Measurements from ENCODE around the gene UQCRQ. TPM values are rescaled to one million over a fixed set of nuclear protein-coding genes. Genes with fewer than 3 reads are reported as not detected.

Gene UQCRQ
- total and polyA plus RNA-seq, 9 of the 15 experiments (the other 6 are each of a cell fraction or from before 2014, with no cell fraction given) = 235 to 2,421 (median 883) TPM

GRCh38 chr5:132871459-132872284, 5.2 kb downstream of the UQCRQ start (continued):
- TF ChIP-seq ZNF511 (CRISPR knock-in tag; IDR thresholded peaks at IDR 0.05) (0 out of 2 replicates have a peak, but pooled peaks have one; percentile 23), HMBOX1 (IDR thresholded peaks at IDR 0.05) (peak; percentile 67; the same call in 1 of the 2 replicates), HNRNPUL1 (IDR thresholded peaks at IDR 0.05; ENCODE audit: low read length) (0 out of 2 replicates have a peak, but pooled peaks have one; percentile 24), PRDM10 (IDR thresholded peaks at IDR 0.05; ENCODE audit: partially characterized antibody) (peak; percentile 78)
